Neural progenitor cell (in vitro differentiated cells): ENCODE results near the gene AK1.

Experiments
- EZH2 ChIP-seq: fragments of 200-600 bp; sonication (generic); IDR thresholded peaks from 2 replicates; pipeline ENCODE4 v1.6.1; 2017; ENCODE audit warnings: antibody characterized with exemption, mild to moderate bottlenecking, moderate library complexity
- TF ChIP-seq, protein P1 (sequence below): fragments of 200-600 bp; sonication (generic); IDR thresholded peaks from 2 replicates; pipeline ENCODE4 v1.5.1; 2017; ENCODE audit warnings: antibody characterized with exemption, mild to moderate bottlenecking

DNA sequence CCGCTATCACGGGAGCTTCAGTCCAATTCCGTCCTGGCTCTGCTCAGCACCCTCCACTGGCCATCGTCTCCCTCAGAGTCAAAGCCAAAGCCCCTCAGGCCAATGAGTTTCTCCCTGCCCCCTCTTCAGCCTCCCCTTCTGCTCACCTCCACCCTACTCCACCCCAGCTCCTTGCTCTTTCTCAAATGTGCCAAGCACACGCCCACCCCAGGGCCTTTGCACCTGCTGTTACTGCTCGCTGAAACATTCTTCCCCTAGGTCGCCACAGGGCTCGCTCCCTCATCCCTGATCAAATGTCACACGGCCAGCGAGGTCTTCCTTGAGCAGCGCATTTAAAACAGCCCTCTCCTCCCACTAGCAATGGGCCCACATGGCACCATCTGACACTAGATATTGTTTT lies 16.7 kb downstream of the AK1 start:
- TF ChIP-seq, protein P1, sequence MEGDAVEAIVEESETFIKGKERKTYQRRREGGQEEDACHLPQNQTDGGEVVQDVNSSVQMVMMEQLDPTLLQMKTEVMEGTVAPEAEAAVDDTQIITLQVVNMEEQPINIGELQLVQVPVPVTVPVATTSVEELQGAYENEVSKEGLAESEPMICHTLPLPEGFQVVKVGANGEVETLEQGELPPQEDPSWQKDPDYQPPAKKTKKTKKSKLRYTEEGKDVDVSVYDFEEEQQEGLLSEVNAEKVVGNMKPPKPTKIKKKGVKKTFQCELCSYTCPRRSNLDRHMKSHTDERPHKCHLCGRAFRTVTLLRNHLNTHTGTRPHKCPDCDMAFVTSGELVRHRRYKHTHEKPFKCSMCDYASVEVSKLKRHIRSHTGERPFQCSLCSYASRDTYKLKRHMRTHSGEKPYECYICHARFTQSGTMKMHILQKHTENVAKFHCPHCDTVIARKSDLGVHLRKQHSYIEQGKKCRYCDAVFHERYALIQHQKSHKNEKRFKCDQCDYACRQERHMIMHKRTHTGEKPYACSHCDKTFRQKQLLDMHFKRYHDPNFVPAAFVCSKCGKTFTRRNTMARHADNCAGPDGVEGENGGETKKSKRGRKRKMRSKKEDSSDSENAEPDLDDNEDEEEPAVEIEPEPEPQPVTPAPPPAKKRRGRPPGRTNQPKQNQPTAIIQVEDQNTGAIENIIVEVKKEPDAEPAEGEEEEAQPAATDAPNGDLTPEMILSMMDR, result no peak
- no peak for TF ChIP-seq EZH2
